HepG2 (cell line): ENCODE data around the gene MYH9. TPM values are rescaled to one million over a fixed set of nuclear protein-coding genes. Genes with fewer than 3 reads are reported as not detected.

Experiments used
- ATAC-seq: fragments of 200-7000 bp; cut with Tn5 transposase; 3 replicates; pipeline ENCODE4 v1.9.1; 2020; ENCODE audit warnings: mild to moderate bottlenecking, moderate library complexity
- BruUV-seq: library from RNA; stranded (reverse); fragments of 400-500 nt; replicated peaks from 2 replicates; lab custom pipeline; 2021; lab: Mats Ljungman, UMichigan
- CTCF ChIA-PET: fragments of 300-600 bp; formaldehyde crosslinking; extraction: SDS; loops from one replicate; lab custom pipeline; 2021; ENCODE audit warnings: low total read pairs, inconsistent platforms, low intra/inter-chr PET ratio; lab: Yijun Ruan, JAX
- POLR2A ChIA-PET: fragments of 350-600 bp; sonication (Branson Sonifier 250); formaldehyde crosslinking; loops from one replicate; lab custom pipeline; 2020; ENCODE audit warnings: antibody characterized with exemption, inconsistent platforms; lab: Yijun Ruan, JAX
- DNase-seq: peaks from one replicate; pipeline ENCODE4 v3.0.0-alpha.2; 2015; ENCODE audit warnings: low spot score
- FAIRE-seq: peaks from 3 replicates; lab custom pipeline; 2011; peaks lifted over from hg19 to GRCh38; lab: Jason Lieb, UNC
- H2AFZ ChIP-seq: one replicate; pipeline ENCODE4 v1.6.1; 2011; ENCODE audit warnings: low read length, inconsistent platforms
- H3K27ac ChIP-seq: fragments of 300-600 bp; 3 replicates; pipeline ENCODE4 v1.8.0; 2011; ENCODE audit warnings: mixed run types, mild to moderate bottlenecking, mixed read lengths, low read length, inconsistent platforms; ENCODE audit not compliant: insufficient read depth; ENCODE audit errors: extremely low read length
- H3K27me3 ChIP-seq, 2 experiments: fragments of 200-600 bp in 1 of 2; 2 replicates in 1 of 2; 3 replicates in 1 of 2; pipeline versions ENCODE4 v1.6.0 to v1.8.0; 2011; ENCODE audit warnings: low read length in 2 of 2, mild to moderate bottlenecking in 2 of 2, moderate library complexity in 2 of 2, inconsistent platforms in 1 of 2; ENCODE audit not compliant: insufficient read depth in 2 of 2, control insufficient read depth in 1 of 2
- H3K36me3 ChIP-seq, 2 experiments: fragments of 200-600 bp in 1 of 2; replicated peaks in 1 of 2; 2 replicates in 1 of 2; 3 replicates in 1 of 2; pipeline versions ENCODE4 v1.5.1 to v1.8.0; 2011; ENCODE audit warnings: low read length in 2 of 2, inconsistent platforms in 1 of 2; ENCODE audit not compliant: insufficient read depth in 2 of 2, control insufficient read depth in 1 of 2
- H3K4me1 ChIP-seq: 2 replicates; pipeline ENCODE4 v1.5.1; 2012; ENCODE audit warnings: low read length, inconsistent platforms; ENCODE audit not compliant: insufficient read depth
- H3K4me2 ChIP-seq: 2 replicates; pipeline ENCODE4 v1.6.0; 2011; ENCODE audit warnings: low read depth, low read length, inconsistent platforms
- H3K4me3 ChIP-seq, 3 experiments: fragments of 200-600 bp in 1 of 3; sonication (generic), shearing (Covaris generic) in 1 of 3; replicated peaks in 1 of 3; 2 replicates each; pipeline ENCODE4 v1.5.1; 2011 to 2016; ENCODE audit warnings: low read length in 3 of 3, inconsistent platforms in 2 of 3, low read depth in 2 of 3, mild to moderate bottlenecking in 2 of 3, control low read depth in 1 of 3, mixed read lengths in 1 of 3; ENCODE audit not compliant: insufficient read depth in 1 of 3
- H3K79me2 ChIP-seq: one replicate; pipeline ENCODE4 v1.6.1; 2011; ENCODE audit warnings: low read length, inconsistent platforms; ENCODE audit not compliant: insufficient read depth
- H3K9ac ChIP-seq: 2 replicates; pipeline ENCODE4 v1.6.0; 2011; ENCODE audit warnings: mild to moderate bottlenecking, low read depth, low read length, inconsistent platforms; ENCODE audit not compliant: insufficient read depth
- H3K9me3 ChIP-seq: 2 replicates; pipeline ENCODE4 v1.5.1; 2012; ENCODE audit warnings: mild to moderate bottlenecking, low read length
- H4K20me1 ChIP-seq: 2 replicates; pipeline ENCODE4 v1.6.0; 2011; ENCODE audit warnings: inconsistent platforms, mild to moderate bottlenecking, low read length, moderate library complexity; ENCODE audit not compliant: insufficient read depth
- ADNP ChIP-seq: sonication (generic); formaldehyde crosslinking; IDR thresholded peaks from 2 replicates; pipeline ENCODE4 v1.4.0; 2020; ENCODE audit warnings: missing genetic modification reagents
- GABPB1 ChIP-seq: IDR thresholded peaks from 2 replicates; pipeline ENCODE4 v1.6.1; 2016; ENCODE audit warnings: mild to moderate bottlenecking, missing genetic modification reagents, moderate library complexity, missing compliant biosample characterization
- HHEX ChIP-seq: IDR thresholded peaks from 2 replicates; pipeline ENCODE4 v1.6.1; 2016; ENCODE audit warnings: control low read depth
- HNF4A ChIP-seq: sonication (generic); formaldehyde crosslinking; IDR thresholded peaks from 2 replicates; pipeline ENCODE4 v1.4.0; 2020; ENCODE audit warnings: missing genetic modification reagents
- JDP2 ChIP-seq: sonication (generic); formaldehyde crosslinking; IDR thresholded peaks from 2 replicates; pipeline ENCODE4 v1.8.1; 2022; ENCODE audit warnings: missing genetic modification reagents, borderline replicate concordance
- MED1 ChIP-seq: sonication (generic); formaldehyde crosslinking; IDR thresholded peaks from 2 replicates; pipeline ENCODE4 v1.4.0; 2020; ENCODE audit warnings: missing genetic modification reagents
- SETDB1 ChIP-seq: sonication (generic); formaldehyde crosslinking; IDR thresholded peaks from 2 replicates; pipeline ENCODE4 v1.5.1; 2020; ENCODE audit warnings: missing genetic modification reagents, mild to moderate bottlenecking, borderline replicate concordance
- SMAD3 ChIP-seq: sonication (generic); formaldehyde crosslinking; IDR thresholded peaks from 2 replicates; pipeline ENCODE4 v1.4.0; 2020; ENCODE audit warnings: missing genetic modification reagents
- TEAD2 ChIP-seq: sonication (generic); formaldehyde crosslinking; IDR thresholded peaks from 2 replicates; pipeline ENCODE4 v1.9.0; 2021; ENCODE audit warnings: missing genetic modification reagents
- ZNF10 ChIP-seq: sonication (generic); formaldehyde crosslinking; IDR thresholded peaks from 2 replicates; pipeline ENCODE4 v1.4.0; 2020; ENCODE audit warnings: mild to moderate bottlenecking, low read depth, missing genetic modification reagents, borderline replicate concordance
- ZNF446 ChIP-seq: sonication (generic); formaldehyde crosslinking; IDR thresholded peaks from 2 replicates; pipeline ENCODE4 v1.5.0; 2020; ENCODE audit warnings: mild to moderate bottlenecking, missing genetic modification reagents
- ZNF468 ChIP-seq: sonication (generic); formaldehyde crosslinking; IDR thresholded peaks from 2 replicates; pipeline ENCODE4 v1.8.0; 2022; ENCODE audit warnings: mild to moderate bottlenecking, moderate library complexity, missing genetic modification reagents
- ZNF552 ChIP-seq: sonication (generic); formaldehyde crosslinking; IDR thresholded peaks from 2 replicates; pipeline ENCODE4 v1.9.0; 2022; ENCODE audit warnings: missing genetic modification reagents, mild to moderate bottlenecking, borderline replicate concordance
- ZNF567 ChIP-seq: sonication (generic); formaldehyde crosslinking; IDR thresholded peaks from 2 replicates; pipeline ENCODE4 v1.8.1; 2023; ENCODE audit warnings: mild to moderate bottlenecking, missing genetic modification reagents, borderline replicate concordance
- ZNF768 ChIP-seq: sonication (generic); formaldehyde crosslinking; IDR thresholded peaks from 2 replicates; pipeline ENCODE4 v1.4.0; 2020; ENCODE audit warnings: missing genetic modification reagents
- WGBS: methylation state at CpG from one replicate; pipeline ENCODE4 v1.1.6; 2017; ENCODE audit warnings: low lambda C conversion rate; 5-methylcytosine and 5-hydroxymethylcytosine counted together
- in situ Hi-C: cut with HindIII; loops from 2 replicates; pipeline ENCODE4 v1.10.0; 2017; ENCODE audit warnings: low pct_unique_long_range_greater_than_20kb; ENCODE audit not compliant: extremely low pct_ligation_motif_present
- intact Hi-C: fragments of 100-400 bp; cut with micrococcal nuclease; formaldehyde crosslinking; loops from one replicate; pipeline ENCODE4 v1.10.0; 2022; ENCODE audit not compliant: unreplicated experiment
- polyA plus RNA-seq, 8 experiments: library from polyadenylated mRNA; depleted of rRNA in 3 of 8; stranded (reverse) in 7 of 8; unstranded in 1 of 8; fragments of >200 nt; fragmentation: Illumina TruSeq in 4 of 8; extraction: Trizol in 4 of 8; gene quantifications; 2 replicates each; pipeline versions ENCODE4 v1.2.1 to v1.2.3, GENCODE V29; 2011 to 2016; ENCODE audit warnings: low read depth in 4 of 8, missing spikeins in 1 of 8, mixed read lengths in 1 of 8; ENCODE audit not compliant: insufficient read depth in 1 of 8
- total RNA-seq, 5 experiments: library from RNA; depleted of rRNA; stranded (reverse); fragments of >200 nt; fragmentation: Illumina TruSeq; extraction: Trizol; gene quantifications; 2 replicates each; pipeline ENCODE4 v1.2.3, GENCODE V29; 2016; ENCODE audit warnings: low read depth in 1 of 5
- TF ChIP-seq, protein P1 (sequence below): sonication (generic); formaldehyde crosslinking; IDR thresholded peaks from 2 replicates; pipeline ENCODE4 v1.4.0; 2020; ENCODE audit warnings: mild to moderate bottlenecking, missing genetic modification reagents
- TF ChIP-seq, protein P2 (sequence below): sonication (generic); formaldehyde crosslinking; IDR thresholded peaks from 2 replicates; pipeline ENCODE4 v1.5.0; 2020; ENCODE audit warnings: missing genetic modification reagents, mild to moderate bottlenecking, borderline replicate concordance
- TF ChIP-seq, protein P3 (sequence below): sonication (generic); formaldehyde crosslinking; IDR thresholded peaks from 2 replicates; pipeline ENCODE4 v1.4.0; 2020; ENCODE audit warnings: missing genetic modification reagents, borderline replicate concordance
- TF ChIP-seq, protein P4 (sequence below): sonication (generic); formaldehyde crosslinking; IDR thresholded peaks from 2 replicates; pipeline ENCODE4 v1.4.0; 2020; ENCODE audit warnings: missing genetic modification reagents

Gene MYH9
- total and polyA plus RNA-seq, 2 of the 13 experiments (the other 11 are each of a cell fraction or from before 2014, with no cell fraction given): 50.7 to 98.5 TPM

DNA sequence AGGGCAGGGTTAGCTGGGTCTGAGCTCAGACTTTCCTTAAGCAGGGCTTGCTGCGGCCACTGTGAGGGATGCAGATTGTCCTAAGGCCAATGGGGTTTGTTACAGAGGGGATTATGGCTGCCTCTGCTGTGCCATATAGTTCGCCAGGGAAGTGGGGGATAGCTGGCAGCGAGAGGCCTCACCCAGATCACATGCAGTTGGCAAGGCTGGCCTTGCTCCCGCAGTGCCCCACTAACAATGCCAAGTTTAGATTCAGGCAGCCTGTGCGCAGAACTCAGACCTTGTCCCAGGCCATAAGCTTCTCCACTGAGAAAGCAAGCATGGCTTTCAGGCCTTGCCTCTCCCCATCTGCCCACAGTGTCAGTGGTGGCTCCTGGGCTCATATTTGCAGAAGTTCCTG lies 143.8 kb downstream of the MYH9 start:
- peaks cover 4% of the 10 kb centered on the region for H3K79me2 ChIP-seq
- no peaks in the 10 kb centered on the region for H4K20me1 ChIP-seq
- no peak for FAIRE-seq
- 100% methylated on average over 2 of the region's 5 CpGs for WGBS
- ChIA-PET CTCF (no interaction called here), POLR2A (no interaction called here)
- TF ChIP-seq TEAD2 (CRISPR knock-in tag) (no peak), ZNF567 (CRISPR knock-in tag) (no peak), GABPB1 (CRISPR knock-in tag) (no peak), JDP2 (CRISPR knock-in tag) (no peak), SETDB1 (CRISPR knock-in tag) (no peak), ZNF768 (CRISPR knock-in tag) (no peak), HNF4A (CRISPR knock-in tag) (no peak), HHEX (CRISPR knock-in tag) (no peak), ZNF468 (CRISPR knock-in tag) (no peak), ZNF10 (CRISPR knock-in tag) (no peak), SMAD3 (CRISPR knock-in tag) (no peak), ZNF552 (no peak), ADNP (CRISPR knock-in tag) (no peak), ZNF446 (CRISPR knock-in tag) (no peak), MED1 (CRISPR knock-in tag) (no peak)
- TF ChIP-seq, protein P1, sequence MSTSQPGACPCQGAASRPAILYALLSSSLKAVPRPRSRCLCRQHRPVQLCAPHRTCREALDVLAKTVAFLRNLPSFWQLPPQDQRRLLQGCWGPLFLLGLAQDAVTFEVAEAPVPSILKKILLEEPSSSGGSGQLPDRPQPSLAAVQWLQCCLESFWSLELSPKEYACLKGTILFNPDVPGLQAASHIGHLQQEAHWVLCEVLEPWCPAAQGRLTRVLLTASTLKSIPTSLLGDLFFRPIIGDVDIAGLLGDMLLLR (CRISPR knock-in tag): no peak
- TF ChIP-seq, protein P2, sequence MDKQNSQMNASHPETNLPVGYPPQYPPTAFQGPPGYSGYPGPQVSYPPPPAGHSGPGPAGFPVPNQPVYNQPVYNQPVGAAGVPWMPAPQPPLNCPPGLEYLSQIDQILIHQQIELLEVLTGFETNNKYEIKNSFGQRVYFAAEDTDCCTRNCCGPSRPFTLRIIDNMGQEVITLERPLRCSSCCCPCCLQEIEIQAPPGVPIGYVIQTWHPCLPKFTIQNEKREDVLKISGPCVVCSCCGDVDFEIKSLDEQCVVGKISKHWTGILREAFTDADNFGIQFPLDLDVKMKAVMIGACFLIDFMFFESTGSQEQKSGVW (CRISPR knock-in tag): no peak
- TF ChIP-seq, protein P3, sequence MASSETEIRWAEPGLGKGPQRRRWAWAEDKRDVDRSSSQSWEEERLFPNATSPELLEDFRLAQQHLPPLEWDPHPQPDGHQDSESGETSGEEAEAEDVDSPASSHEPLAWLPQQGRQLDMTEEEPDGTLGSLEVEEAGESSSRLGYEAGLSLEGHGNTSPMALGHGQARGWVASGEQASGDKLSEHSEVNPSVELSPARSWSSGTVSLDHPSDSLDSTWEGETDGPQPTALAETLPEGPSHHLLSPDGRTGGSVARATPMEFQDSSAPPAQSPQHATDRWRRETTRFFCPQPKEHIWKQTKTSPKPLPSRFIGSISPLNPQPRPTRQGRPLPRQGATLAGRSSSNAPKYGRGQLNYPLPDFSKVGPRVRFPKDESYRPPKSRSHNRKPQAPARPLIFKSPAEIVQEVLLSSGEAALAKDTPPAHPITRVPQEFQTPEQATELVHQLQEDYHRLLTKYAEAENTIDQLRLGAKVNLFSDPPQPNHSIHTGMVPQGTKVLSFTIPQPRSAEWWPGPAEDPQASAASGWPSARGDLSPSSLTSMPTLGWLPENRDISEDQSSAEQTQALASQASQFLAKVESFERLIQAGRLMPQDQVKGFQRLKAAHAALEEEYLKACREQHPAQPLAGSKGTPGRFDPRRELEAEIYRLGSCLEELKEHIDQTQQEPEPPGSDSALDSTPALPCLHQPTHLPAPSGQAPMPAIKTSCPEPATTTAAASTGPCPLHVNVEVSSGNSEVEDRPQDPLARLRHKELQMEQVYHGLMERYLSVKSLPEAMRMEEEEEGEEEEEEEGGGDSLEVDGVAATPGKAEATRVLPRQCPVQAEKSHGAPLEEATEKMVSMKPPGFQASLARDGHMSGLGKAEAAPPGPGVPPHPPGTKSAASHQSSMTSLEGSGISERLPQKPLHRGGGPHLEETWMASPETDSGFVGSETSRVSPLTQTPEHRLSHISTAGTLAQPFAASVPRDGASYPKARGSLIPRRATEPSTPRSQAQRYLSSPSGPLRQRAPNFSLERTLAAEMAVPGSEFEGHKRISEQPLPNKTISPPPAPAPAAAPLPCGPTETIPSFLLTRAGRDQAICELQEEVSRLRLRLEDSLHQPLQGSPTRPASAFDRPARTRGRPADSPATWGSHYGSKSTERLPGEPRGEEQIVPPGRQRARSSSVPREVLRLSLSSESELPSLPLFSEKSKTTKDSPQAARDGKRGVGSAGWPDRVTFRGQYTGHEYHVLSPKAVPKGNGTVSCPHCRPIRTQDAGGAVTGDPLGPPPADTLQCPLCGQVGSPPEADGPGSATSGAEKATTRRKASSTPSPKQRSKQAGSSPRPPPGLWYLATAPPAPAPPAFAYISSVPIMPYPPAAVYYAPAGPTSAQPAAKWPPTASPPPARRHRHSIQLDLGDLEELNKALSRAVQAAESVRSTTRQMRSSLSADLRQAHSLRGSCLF (CRISPR knock-in tag): no peak
- TF ChIP-seq, protein P4, sequence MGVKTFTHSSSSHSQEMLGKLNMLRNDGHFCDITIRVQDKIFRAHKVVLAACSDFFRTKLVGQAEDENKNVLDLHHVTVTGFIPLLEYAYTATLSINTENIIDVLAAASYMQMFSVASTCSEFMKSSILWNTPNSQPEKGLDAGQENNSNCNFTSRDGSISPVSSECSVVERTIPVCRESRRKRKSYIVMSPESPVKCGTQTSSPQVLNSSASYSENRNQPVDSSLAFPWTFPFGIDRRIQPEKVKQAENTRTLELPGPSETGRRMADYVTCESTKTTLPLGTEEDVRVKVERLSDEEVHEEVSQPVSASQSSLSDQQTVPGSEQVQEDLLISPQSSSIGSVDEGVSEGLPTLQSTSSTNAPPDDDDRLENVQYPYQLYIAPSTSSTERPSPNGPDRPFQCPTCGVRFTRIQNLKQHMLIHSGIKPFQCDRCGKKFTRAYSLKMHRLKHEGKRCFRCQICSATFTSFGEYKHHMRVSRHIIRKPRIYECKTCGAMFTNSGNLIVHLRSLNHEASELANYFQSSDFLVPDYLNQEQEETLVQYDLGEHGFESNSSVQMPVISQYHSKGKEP: no peak
- H3K27me3 ChIP-seq: no peaks in the 10 kb centered on the region; a peak in 1 of 5 replicates
- H3K9ac ChIP-seq: no peak overlapping the region
- H3K9me3 ChIP-seq: no peaks in the 10 kb centered on the region
- no peak overlapping the region for H2AFZ ChIP-seq
- H3K4me2 ChIP-seq: no peak overlapping the region
- H3K36me3 ChIP-seq: no peaks in the 10 kb centered on the region
- peaks cover 43% of the 10 kb centered on the region for H3K4me1 ChIP-seq
- H3K4me3 ChIP-seq: no peak overlapping the region
- no peak overlapping the region for H3K27ac ChIP-seq
- no TSS peak for BruUV-seq
- in situ Hi-C loops (no loop called here), intact Hi-C loops (no loop called here)
- no peak for ATAC-seq
- DNase-seq: no peak
